Left lobe of liver (tissue), 2 donors: ENCODE measurements around the gene OLAH. TPM values are rescaled to one million over a fixed set of nuclear protein-coding genes. Genes with fewer than 3 reads are reported as not detected.

Experiments used
- ATAC-seq: fragments of 200-7000 bp; cut with Tn5 transposase; one replicate; pipeline ENCODE4 v1.9.1; 2020; ENCODE audit warnings: mild to moderate bottlenecking, moderate library complexity
- DNase-seq: peaks from one replicate; pipeline ENCODE4 v3.0.0-alpha.2; 2020; ENCODE audit warnings: low spot score
- total RNA-seq: library from RNA; stranded (reverse); gene quantifications from one replicate; pipeline ENCODE4 v1.2.1, GENCODE V29; 2021
- donor health status: DM: no; HTN: no; CAD: no; lungs with moderate emphysema.
- donor health status: DM: no; HTN: yes; CAD: no.

OLAH gene
- total RNA-seq, 1 donor from 2014 or later, result not detected

DNA sequence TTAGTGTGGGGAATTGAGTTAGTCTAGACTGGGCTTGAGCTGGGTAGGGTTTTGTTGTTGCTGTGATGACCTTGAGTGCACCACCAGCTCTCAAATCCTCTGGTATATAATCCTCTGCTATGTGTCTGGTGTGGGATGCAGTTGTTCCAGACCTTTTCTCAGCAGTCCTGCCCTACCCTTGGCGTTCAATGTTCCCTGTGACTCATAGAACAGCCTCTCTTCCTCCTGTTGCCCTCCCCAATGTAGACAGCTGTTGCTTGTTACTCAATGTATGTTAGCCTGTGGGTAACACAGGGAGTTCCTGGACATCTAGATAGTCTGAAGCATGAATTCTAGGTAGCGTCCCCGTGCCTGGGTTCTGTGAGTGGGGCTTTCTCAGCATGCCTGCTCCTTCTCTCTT is 25.1 kb downstream of the OLAH start:
- DNase-seq, result no peak
- no peak for ATAC-seq

DNA sequence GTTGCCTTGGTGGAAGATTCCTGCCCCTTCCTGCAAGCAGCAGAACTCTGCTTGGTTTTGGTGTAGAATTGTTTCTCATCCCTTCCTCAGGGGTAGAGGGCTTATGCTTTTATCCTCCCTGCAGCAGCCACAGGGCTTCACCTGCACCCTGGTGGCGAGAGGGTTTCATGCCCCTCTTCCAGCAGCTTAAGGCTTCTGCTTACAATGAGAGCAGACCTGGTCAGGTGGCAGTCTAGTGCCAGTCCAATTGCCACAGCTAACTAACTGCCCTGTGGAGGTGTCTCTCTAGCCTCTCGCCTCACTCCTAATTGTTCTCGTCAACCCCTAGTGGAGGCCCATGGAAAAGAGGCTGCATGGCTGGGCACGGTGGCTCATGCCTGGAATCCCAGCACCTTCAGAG is 25.5 kb downstream of the OLAH start:
- ATAC-seq (no peak), DNase-seq (no peak)

DNA sequence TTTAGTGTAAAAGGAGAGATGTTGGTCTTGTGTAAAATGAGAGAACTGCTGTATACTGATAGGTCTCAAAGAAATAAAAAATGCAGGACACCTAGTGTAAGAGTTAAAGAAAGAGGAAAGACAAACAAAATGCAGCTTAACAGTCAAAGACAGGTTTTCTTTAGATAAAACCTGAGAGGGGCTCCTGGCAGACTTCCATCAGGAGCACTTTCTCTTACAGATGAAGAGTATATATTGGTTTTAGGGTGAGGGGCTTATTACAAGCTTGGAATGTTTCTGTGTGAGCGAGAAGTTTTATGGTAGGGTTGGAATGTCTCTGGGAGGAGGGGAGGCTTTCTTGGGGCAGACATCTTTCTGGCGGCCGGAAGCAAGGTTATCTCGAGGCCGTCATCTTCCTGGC is 28.6 kb downstream of the OLAH start:
- no peak for DNase-seq

DNA sequence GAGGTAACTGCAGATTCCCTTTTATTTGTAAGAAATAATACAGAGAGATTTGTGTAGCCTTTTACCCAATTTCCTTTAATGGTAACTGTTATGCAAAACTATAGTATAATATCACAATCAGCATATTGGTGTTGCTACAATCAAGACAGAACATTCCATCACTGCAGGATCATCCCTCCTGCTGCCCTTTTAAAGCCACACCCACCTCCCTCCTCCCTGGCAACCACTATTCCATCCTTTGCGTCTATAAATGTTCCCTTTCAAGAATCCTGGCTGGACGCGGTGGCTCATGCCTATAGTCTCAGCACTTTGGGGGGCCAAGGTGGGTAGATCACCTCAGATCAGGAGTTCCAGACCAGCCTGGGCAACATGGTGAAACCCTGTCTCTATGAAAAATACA is 31.7 kb downstream of the OLAH start:
- DNase-seq (peak; percentile 15), ATAC-seq (no peak)

More for the DNA sequence above, 28.6 kb downstream of the OLAH start:
- ATAC-seq, result no peak

DNA sequence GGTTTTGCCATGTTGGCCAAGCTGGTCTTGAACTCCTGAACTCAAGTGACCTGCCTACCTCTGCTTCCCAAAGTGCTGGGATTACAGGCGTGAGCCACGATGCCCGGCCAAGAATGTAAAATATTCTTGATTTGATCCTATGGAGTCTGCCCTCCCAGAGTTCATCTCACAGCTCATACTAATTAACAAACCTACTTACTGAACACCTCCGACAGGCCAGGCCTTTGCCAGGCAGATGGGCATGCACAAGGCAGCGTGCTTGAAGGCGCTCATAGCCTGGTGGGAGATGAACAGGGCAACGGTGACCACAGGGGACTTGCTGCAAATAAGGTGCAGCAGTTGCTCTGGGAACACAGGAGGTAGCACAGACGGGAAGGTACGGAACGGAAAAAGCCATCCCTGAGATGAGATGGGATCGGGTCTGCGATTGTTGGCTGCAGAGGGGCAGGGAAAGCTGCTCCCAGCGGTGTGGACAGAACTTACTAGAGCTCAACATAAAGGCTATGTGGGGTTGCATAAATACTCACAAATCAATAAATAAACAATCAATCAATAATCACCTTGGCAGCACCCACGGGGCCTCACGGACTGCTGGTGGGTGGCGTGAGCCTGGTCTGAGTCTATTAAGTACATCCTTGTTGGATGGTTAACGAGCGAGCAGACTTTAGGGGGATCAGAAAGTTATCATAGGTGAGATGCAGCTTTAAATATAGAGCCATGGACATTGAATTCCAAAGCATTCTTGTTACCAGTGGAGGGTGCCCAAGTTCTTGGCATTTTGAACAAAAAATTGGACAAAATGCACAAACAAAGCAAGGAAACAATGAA is 40.1 kb downstream of the OLAH start:
- peak; percentile 36 for DNase-seq
- no peak for ATAC-seq

DNA sequence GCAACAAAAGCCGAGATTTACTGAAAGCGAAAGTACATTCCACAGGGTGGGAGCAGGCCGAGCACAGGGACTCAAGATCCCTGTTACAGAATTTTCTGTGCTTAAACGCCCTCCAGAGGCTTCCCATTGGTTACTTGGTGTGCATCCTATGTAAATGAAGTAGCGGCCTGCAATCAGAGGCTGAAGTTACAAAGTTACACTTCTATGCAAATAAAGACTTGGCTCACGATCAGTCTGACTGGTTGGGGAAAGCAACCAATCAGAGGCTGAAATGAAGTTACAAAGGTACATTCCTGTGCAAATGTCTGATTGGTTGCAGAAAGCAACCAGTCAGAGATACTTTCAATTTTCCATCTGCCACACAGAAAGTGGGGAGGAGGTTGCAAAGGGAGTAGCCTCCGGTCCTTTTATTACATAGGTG is 40.8 kb downstream of the OLAH start:
- DNase-seq (peak; percentile 62), ATAC-seq (peak; percentile 86)

DNA sequence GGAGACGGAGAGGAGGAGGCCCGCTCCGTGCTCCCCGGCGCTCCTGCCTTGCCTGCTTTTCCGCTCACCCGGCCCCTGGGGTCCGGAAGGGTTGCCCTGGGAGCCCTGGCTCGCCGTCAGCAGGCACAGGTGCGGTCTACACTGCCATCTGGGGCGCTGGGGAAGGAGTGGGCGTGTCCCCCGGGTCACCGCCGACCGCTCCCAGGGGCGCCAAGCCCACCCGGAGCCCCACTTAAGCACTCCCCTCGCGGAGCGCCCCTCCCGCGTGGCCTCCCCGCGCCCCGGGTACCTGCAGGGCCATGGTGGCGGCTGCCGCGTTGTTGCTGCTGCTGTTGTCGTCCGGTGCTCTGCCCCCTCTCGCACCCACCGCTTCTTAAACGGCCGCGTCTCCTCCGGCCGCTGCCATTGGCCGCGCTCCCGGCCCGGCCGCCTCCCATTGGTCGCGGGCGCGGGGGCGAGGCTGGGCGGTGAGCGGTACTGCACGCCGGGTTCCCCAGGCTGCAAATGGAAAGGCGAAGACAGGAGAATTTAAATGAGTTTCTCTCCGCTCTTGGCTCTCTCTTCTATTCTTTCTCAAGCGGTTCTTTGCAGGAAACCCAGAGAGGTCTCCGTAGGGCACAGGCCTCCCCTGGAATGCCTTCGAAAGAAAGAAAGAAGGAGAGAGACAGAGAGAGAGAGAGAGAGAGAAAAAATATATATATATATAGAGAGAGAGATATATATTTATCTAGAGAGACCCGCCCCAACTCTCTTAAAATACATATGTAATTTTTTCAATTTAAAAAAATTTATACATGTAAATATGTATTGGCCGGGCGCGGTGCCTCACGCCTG is 44.9 kb downstream of the OLAH start, which contains the start of gene ACBD7:
ACBD7 (minus strand) TSS at position 349 of the 834 bp plus-strand sequence; CDS start at position 301, 48 bp downstream.
- peak; percentile 72 for DNase-seq
- peak; percentile 90 for ATAC-seq

DNA sequence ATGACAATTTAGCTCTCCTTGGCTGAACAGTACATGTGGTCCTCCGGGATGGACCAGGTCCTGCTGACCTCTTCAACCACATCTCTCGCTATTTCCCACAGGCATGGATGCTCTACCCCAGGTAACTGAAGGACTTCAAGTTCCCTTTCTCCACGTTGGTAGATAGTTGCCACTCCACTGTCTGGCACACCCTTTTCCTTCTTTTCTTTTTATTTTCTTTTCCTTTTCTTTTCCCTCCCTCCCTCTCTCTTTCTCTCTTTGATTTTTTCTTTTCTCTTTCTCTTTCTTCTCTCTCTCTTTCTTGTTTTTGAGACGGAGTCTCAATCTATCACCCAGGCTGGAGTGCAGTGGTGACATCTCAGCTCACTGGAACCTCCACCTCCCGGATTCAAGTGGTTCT is 47.7 kb downstream of the OLAH start:
- ATAC-seq (no peak), DNase-seq (no peak)

DNA sequence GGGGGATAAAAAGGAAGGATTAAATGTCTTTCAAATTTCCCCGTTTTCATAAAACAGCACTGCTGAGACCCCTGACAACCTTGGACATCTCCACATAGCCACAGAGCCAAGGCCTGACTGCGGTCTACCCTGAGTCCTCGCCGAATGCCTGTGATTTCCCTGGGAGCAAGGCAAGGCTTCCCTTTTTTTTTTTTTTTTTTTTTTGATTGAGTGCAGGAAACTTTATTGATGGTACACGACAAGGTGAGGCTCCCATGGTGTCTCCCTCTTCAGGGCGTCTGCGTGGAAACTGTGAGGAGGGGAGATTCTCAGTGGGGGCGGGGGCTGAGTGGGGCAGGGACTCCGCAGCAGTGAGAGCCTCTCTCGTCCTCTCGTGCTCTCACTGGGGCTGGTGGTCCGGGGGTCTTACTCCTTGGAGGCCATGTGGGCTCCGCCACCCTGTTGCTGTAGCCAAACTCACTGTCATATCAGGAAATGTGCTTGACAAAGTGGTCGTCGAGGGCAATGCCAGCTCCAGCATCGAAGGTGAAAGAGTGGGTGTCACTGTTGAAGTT is 49.2 kb downstream of the OLAH start:
- no peak for DNase-seq
- ATAC-seq, result no peak

DNA sequence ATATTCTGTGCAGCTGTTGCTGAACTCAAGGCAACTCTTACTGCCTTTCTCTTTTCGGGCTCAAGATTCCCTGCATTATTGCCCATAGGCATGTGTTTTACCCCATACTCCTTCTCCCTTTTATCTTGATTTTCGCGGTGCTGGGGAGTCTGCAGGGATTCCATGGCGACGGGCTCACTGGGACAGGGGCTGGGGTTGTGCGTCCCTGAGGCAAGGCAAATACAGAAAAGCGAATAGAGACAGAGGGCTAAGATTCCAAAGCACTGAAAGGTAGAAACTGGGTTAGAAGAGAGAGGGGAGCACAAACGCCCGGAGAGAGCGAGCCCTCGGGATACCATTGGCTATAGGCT is 52.9 kb downstream of the OLAH start:
- no peak for DNase-seq
- ATAC-seq, result peak; percentile 23

DNA sequence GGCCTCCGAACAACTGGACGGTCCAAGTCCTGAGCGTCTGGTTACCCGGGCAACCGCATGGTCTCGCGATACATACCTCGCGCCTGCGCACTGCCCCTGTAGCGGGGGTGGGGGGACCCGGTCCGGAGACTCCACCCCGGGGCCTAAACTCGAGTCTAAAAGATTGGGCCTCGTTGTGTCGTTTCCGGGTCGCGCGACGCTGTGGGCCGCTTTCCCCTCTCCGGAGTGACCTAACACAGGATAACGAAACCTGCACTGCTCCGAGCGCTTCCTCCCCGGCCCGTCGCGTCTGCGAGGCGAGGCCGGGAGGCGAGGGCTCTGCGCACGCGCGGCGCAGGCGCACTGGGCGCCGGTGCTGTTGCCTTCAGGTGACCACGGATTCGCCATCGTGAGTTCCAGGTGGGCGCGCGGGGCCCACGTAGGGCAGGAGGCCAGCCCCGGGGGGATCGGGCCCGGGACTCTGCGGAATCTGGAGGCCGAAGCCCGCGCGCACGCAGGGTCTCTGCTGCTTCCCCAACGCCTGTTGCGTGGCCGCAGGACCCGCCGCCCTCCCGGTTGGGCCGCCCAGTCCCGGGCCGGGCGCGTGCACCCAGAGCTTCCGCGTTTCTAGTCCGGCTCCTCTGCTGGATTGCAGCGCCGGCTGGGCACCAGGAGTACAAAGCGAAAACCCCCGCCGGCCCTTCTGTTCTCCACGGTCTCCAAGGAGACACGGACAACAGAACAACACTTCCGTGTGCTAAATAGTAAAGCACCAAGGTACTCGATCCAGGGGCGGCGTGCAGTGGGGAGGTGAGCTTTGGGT is 53.5 kb downstream of the OLAH start, which contains the start of gene RPP38:
RPP38 (plus strand) TSS at position 345 of the 802 bp plus-strand sequence. CDS start 5,960 bp downstream, outside the sequence.
- ATAC-seq (peak; percentile 92), DNase-seq (peak; percentile 98)

DNA sequence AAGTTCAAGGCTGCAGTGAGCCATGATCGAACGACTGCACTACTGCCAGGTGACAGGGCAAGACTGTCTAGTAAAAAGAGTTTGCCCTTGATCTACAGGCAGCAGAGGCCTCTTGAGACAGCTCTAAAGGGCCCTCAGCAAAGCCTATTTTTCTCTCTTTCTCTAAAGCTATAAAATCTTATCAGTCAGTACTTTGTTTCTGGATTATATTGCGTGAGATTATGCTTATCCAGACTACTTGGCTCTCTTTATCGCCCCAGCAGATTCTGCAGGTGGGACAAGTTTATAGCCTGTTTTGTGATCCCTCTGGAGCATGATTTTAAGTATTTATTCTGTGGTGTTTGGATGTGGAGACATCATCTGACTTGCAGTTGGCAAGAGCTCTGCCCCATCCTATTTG is 56.1 kb downstream of the OLAH start:
- no peak for ATAC-seq
- no peak for DNase-seq

DNA sequence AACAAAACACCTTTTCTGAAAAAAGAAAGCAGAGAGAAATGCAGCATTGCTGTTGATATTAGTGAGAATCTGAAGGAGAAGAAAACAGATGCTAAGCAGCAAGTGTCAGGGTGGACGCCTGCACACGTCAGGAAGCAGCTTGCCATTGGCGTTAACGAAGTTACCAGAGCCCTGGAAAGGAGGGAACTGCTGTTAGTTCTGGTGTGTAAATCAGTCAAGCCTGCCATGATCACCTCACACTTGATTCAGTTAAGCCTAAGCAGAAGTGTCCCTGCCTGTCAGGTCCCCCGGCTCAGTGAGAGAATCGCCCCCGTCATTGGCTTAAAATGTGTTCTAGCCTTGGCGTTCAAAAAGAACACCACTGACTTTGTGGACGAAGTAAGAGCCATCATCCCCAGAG is 59.8 kb downstream of the OLAH start:
- DNase-seq (no peak), ATAC-seq (no peak)

DNA sequence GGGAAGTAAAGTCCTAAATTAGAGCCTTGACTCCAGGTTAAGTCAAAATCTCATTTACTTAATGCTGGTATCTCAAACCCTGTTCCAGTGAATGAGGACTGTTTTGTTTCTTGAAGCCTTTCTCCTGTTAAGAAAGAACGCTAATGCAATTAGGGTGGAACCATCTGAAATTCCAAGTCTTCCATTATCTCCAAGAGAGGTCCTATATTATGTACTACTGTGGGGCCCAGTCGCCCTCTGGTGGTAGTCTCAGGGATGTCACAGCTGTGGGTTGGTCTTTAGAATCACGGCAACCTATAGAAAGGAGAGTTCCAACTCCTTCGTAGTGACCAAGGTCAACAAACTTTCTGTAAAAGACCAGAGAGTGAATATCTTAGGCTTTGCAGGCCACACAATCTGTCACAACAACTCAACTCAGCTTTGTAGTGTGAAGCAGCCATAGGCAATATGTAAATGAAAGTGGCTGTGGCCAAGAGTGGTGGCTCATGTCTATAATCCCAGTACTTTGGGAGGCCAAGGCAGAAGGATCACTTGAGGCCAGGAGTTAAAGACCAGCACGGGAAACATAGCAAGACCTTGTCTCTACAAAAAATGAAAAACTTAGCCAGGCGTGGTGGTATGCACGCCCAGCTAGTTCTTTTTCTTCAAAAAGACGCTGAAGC is 62.7 kb downstream of the OLAH start:
- ATAC-seq, result peak; percentile 69

DNA sequence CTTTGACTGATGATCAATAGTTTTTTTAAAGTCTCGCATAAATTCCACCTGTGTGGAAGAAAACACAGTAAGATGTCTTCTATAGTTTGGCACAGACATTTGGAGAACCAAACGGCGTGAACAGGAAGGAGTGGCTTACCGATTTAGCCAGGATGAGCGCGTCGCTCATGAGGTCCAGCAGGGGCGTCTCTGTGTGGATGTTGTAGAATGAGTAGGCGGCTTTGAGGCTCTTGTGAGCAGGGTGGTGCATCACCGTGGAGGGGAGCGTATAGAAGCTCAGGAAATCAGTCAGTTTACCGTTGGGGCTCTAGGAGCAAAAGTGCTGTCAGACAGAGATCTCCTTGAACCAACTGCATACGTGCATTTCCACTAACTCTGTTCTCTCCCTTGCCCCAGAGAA is 68.9 kb downstream of the OLAH start:
- ATAC-seq (no peak), DNase-seq (no peak)

More for the DNA sequence above, 62.7 kb downstream of the OLAH start:
- DNase-seq, result peak; percentile 54

DNA sequence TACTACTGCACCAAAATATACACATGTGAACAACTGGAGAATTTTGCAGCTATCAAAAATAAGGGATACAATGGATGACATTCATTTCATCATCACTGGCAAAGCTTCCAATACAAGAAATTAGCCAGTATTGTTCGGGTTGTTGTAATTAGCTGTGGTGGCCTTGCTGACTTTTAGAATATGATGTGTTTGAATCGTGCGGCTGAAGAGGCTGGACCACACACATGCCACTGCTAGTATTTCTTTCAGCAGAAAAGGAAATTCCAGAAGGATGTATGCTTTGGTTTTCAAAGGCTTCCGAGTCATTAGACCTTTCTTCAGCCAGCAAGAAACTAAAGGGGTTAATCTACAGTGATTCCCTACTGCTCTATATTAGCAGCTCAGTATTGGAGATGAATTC is 70.0 kb downstream of the OLAH start:
- ATAC-seq (no peak), DNase-seq (no peak)

DNA sequence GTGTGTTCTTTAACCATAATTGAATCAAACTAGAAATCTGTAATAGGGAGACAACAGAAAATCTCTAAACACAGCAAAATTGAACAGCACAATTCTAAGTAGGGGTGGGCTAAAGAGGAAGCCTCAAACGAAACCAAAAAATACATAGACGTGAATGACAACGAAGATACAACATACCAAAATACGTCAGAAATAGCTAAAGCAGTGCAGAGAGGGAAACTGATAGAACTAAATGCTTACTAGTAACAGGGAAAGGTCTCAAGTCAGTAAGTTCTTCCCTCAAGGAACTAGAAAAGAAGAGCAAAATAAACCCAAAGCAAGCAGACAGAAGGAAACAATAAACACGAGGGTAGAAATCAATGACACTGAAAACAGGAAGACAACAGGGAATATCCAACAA is 72.5 kb downstream of the OLAH start:
- ATAC-seq (no peak), DNase-seq (no peak)

DNA sequence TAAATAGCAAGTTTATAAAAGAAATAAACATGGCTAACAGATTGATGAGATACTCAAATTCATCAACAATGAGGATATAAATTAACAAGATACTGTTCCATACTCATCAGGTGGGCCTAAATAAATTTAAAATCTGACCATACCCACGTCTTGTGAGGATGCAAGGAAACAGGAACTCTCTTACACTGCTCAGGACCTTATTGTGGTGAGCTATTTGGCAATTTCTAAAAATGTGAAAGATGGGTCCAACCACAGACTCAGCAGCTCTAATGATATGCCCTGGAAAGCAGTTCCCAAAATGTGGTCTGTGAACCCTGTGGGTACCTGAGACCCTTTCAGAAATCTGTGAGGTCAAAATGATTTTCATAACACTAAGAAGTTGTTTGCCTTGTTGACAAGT is 74.9 kb downstream of the OLAH start:
- no peak for DNase-seq
- no peak for ATAC-seq

DNA sequence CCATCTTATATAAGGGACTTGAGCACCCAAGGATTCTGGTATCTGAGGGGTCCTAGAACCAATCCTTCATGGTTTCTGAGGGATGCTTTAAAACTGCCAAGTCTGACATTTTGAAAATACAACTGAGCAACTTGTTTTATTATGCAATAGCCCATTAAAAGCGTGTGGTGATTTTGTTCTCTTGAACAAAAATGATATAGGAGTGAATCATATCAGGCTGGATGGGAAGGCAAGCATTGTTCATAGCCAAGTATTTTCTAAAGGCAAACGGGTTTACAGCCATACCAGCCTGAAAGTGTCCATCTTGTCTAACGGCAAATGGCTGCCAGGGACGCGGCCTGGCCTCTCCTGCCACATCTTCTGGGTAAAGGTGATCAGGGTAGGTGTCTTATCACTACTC is 76.8 kb downstream of the OLAH start:
- ATAC-seq, result no peak
- DNase-seq, result no peak

DNA sequence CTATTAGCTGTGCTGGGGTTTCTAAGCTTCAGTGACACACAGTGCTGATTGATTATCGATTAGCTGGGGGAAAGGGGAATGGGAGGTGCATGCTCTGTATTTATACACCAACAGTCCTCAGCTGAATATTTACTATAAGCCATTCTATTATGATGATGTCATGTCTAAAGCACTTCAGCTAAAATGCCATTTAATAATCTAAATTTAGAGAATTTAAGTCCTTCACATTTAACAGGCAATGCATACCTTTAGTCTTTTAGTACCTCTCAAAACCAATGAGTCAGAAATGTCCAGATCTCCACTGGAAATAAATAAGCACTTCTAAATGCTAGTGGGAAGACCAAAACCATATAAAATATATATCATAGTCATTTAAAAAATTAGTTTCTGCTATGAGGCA is 78.0 kb downstream of the OLAH start:
- DNase-seq (no peak), ATAC-seq (no peak)
